Cardiac fibroblast (primary cell): ENCODE data around the gene TBX15.
A peak's percentile ranks its signal among the peaks of the same experiment; 100 is the strongest.

Source experiments
- DNase-seq, 2 donors: peaks; one replicate each; pipeline versions ENCODE4 v3.0.0 to v3.0.0-alpha.2; 2010; ENCODE audit warnings: low read depth in 2 of 2
- H3K4me3 ChIP-seq, 2 donors: replicated peaks in 1 of 2; 1 replicate in 1 of 2; 2 replicates in 1 of 2; pipeline ENCODE4 v1.5.1; 2011; ENCODE audit warnings: low read depth in 2 of 2, low read length in 2 of 2, mild to moderate bottlenecking in 2 of 2, moderate library complexity in 1 of 2
- CTCF ChIP-seq: IDR thresholded peaks from one replicate; pipeline ENCODE4 v1.5.1; 2011; ENCODE audit warnings: low read depth, mild to moderate bottlenecking, low read length, inconsistent platforms

TBX15 gene

GRCh38 chr1:118948846-118949245 is 39.3 kb downstream of the TBX15 start:
- H3K4me3 ChIP-seq = no peak overlapping the region
- no peak for TF ChIP-seq CTCF
- DNase-seq = peak in 1 of 2 donors; percentile 11

DNA sequence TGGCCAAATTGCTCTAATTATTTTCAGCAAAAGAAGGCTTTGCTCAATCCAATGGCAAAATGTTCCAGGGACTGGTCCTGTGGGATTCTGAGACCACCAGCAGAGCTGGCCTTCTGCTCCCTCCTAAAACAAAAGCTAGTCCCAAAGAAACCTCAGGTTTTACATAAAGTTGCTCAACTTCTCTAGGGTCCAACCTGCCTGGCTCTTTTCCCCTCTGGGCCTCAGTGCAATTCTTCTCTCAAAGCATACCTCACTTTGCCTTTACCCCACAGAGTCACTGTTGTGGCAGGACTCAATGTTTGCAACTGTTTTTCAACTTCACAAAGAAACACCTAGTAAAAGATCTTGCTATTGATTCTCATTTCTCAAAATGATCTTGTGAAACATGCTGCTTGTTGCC is 39.8 kb downstream of the TBX15 start:
- peak in 1 of 2 donors; percentile 18 for DNase-seq
- no peak overlapping the region for H3K4me3 ChIP-seq
- TF ChIP-seq CTCF = no peak

- peak; percentile 35 to 84 for DNase-seq
- no peak for TF ChIP-seq CTCF
- no peak overlapping the region for H3K4me3 ChIP-seq
Observed at GRCh38 chr1:118947790-118948189, 40.4 kb downstream of the TBX15 start.

- DNase-seq = peak; percentile 18 to 56
- TF ChIP-seq CTCF = no peak
- no peak overlapping the region for H3K4me3 ChIP-seq
Observed at GRCh38 chr1:118947003-118947765, 41.0 kb downstream of the TBX15 start.

DNA sequence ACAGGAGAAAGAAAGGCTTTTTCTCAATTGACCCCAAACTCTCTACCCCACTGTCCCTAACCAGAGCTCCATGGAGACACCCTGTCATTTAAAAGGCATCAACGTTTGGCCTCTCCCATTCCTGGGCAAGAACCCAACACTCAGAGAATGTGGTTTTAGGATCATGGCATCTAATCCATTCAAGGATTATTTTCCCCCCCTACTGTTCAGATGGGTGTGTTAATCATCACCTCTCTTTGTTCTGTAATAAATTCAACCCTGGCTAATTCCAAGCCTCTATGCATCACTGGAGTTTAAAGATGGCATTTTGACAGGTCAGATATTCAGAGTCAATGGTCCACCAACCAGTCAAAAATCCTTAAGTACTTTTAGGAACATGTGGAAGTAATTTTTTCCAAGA is 42.7 kb downstream of the TBX15 start:
- H3K4me3 ChIP-seq = no peak overlapping the region
- TF ChIP-seq CTCF = no peak
- peak; percentile 4 to 29 for DNase-seq

DNA sequence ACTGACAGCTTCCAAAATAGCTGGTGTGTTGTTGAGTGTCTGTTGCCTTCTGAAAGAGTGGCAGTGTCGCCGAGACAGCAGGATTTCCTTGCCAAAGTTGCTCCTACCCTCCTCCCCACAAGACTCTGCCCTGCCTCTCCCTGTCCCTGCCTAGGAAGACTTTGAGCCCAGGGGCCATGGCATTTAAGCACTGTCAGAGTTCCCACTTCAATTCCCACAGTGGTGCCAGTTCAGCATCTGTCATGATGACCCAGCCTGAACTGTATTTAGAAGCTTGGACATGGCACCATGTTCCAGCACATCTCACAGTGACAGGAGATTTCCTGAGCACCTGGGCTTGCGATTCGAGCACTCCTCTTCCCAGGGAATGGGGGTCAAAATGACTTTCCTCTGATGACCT is 43.6 kb downstream of the TBX15 start:
- no peak for TF ChIP-seq CTCF
- no peak overlapping the region for H3K4me3 ChIP-seq
- no peak for DNase-seq

DNA sequence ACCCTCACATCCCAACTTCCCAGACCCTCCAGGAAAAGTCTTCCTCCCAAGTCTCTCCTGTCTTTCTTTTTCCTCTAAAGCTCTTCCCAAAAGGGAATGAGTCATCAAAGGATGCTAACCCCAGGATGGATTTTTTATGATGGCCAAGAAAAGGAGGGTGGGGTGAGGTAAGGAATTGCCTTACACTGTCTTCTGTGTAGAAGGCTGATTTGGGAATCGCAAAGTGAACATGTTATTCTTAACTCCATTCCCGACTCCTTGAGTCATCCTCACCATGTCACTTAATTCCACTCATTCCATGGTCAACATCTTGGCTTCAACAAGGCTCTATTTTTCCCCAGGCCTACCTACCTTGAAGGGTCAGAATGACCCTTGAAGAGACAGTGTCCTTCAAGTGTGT is 44.0 kb downstream of the TBX15 start:
- no peak overlapping the region for H3K4me3 ChIP-seq
- TF ChIP-seq CTCF = no peak
- DNase-seq = peak in 1 of 2 donors; percentile 21
